GM10248 (cell line): ENCODE measurements around the gene CCL23.

Experiments
- CTCF ChIA-PET: fragments of 300-600 bp; sonication (Branson Sonifier 250); formaldehyde crosslinking; extraction: SDS; loops from one replicate; lab custom pipeline; 2021; ENCODE audit warnings: antibody characterized with exemption; lab: Yijun Ruan, JAX
- POLR2A ChIA-PET: fragments of 350-650 bp; sonication (Branson Sonifier 250); formaldehyde crosslinking; extraction: SDS; loops from one replicate; lab custom pipeline; 2020; ENCODE audit warnings: antibody characterized with exemption; lab: Yijun Ruan, JAX
- DNase-seq: peaks from one replicate; pipeline ENCODE4 v3.0.0; 2012; ENCODE audit errors: extremely low spot score
- CTCF ChIP-seq: IDR thresholded peaks from 2 replicates; pipeline ENCODE4 v1.5.1; 2012; ENCODE audit warnings: mild to moderate bottlenecking, low read depth; ENCODE audit errors: extremely low read depth, missing control alignments, control extremely low read depth

Gene CCL23

GRCh38 chr17:35968520-35969054, 49.2 kb downstream of the CCL23 start:
- ChIA-PET POLR2A (no interaction called here), CTCF (interaction anchor here (0.7 to 19.4 kb wide), 27 partner anchors 10 to 514 kb away, joined by 3 to 420 read pairs (median 5); partner anchors contain the start of genes CCL14, CCL16 and CCL4L2)
- DNase-seq = no peak
- TF ChIP-seq CTCF = no peak

- ChIA-PET POLR2A (no interaction called here), CTCF (interaction anchor here (19.4 kb wide), 1 partner anchor 183 kb away, joined by 420 read pairs; no protein-coding TSS in a partner anchor)
- no peak for DNase-seq
- no peak for TF ChIP-seq CTCF
Measured at GRCh38 chr17:35965272-35965671, 52.5 kb downstream of the CCL23 start.

- ChIA-PET POLR2A (no interaction called here), CTCF (interaction anchor here (0.9 to 1.8 kb wide), 4 partner anchors 12 to 520 kb away, joined by 4 to 7 read pairs (median 4); no protein-coding TSS in a partner anchor)
- no peak for TF ChIP-seq CTCF
- DNase-seq = no peak
Measured at GRCh38 chr17:35963663-35964062, 54.1 kb downstream of the CCL23 start.
